MM.1S (cell line): ENCODE measurements around the gene TFAP2A.

Source experiments
- DNase-seq: peaks from one replicate; pipeline ENCODE4 v3.0.0-alpha.2; 2015
- H2AFZ ChIP-seq: fragments of 300-600 bp; sonication (generic); 2 replicates; pipeline ENCODE4 v1.6.0; 2016; ENCODE audit warnings: antibody characterized with exemption, low read length
- H3F3A ChIP-seq: fragments of 300-600 bp; sonication (generic); 2 replicates; pipeline ENCODE4 v1.6.1; 2016; ENCODE audit warnings: mild to moderate bottlenecking, antibody characterized with exemption, low read length, moderate library complexity, mixed read lengths; ENCODE audit not compliant: insufficient read depth
- H3K27ac ChIP-seq: fragments of 300-600 bp; sonication (generic); 2 replicates; pipeline ENCODE4 v1.5.1; 2016; ENCODE audit warnings: mild to moderate bottlenecking, low read length
- H3K27me3 ChIP-seq: fragments of 300-600 bp; sonication (generic); replicated peaks from 2 replicates; pipeline ENCODE4 v1.6.0; 2016; ENCODE audit warnings: low read length; ENCODE audit not compliant: insufficient read depth
- H3K36me3 ChIP-seq: fragments of 300-600 bp; sonication (generic); replicated peaks from 2 replicates; pipeline ENCODE4 v1.6.1; 2016; ENCODE audit warnings: mild to moderate bottlenecking, low read length, mixed read lengths; ENCODE audit not compliant: insufficient read depth
- H3K4me1 ChIP-seq: fragments of 300-600 bp; sonication (generic); 2 replicates; pipeline ENCODE4 v1.6.1; 2016; ENCODE audit warnings: low read length, mixed read lengths
- H3K4me2 ChIP-seq: fragments of 300-600 bp; sonication (generic); 2 replicates; pipeline ENCODE4 v1.6.0; 2016; ENCODE audit warnings: low read depth, low read length
- H3K4me3 ChIP-seq: fragments of 300-600 bp; sonication (generic); 2 replicates; pipeline ENCODE4 v1.5.1; 2016; ENCODE audit warnings: low read length, mixed read lengths
- H3K79me2 ChIP-seq: fragments of 300-600 bp; sonication (generic); 2 replicates; pipeline ENCODE4 v1.6.1; 2016; ENCODE audit warnings: mixed run types, low read length, mixed read lengths
- H3K9ac ChIP-seq: fragments of 300-600 bp; sonication (generic); 2 replicates; pipeline ENCODE4 v1.6.1; 2016; ENCODE audit warnings: low read length, mixed read lengths
- H3K9me2 ChIP-seq: fragments of 300-600 bp; sonication (generic); replicated peaks from 2 replicates; pipeline ENCODE4 v1.6.1; 2016; ENCODE audit warnings: mild to moderate bottlenecking, low read length, mixed read lengths; ENCODE audit not compliant: insufficient read depth
- H3K9me3 ChIP-seq: fragments of 300-600 bp; sonication (generic); replicated peaks from 2 replicates; pipeline ENCODE4 v1.6.1; 2016; ENCODE audit warnings: mild to moderate bottlenecking, low read length, mixed read lengths; ENCODE audit not compliant: insufficient read depth
- H4K20me1 ChIP-seq: fragments of 300-600 bp; sonication (generic); 2 replicates; pipeline ENCODE4 v1.6.1; 2016; ENCODE audit warnings: mild to moderate bottlenecking, low read length, moderate library complexity, mixed read lengths; ENCODE audit not compliant: insufficient read depth
- CTCF ChIP-seq: fragments of 300-600 bp; sonication (generic); IDR thresholded peaks from 2 replicates; pipeline ENCODE4 v1.5.1; 2016; ENCODE audit warnings: antibody characterized with exemption, low read length, mixed read lengths
- EZH2 ChIP-seq: fragments of 300-600 bp; sonication (generic); optimal IDR thresholded peaks from 2 replicates; pipeline ENCODE3; 2017; ENCODE audit warnings: low read depth, mild to moderate bottlenecking, antibody characterized with exemption, low read length, mixed read lengths
- EZH2phosphoT487 ChIP-seq: fragments of 300-600 bp; sonication (generic); IDR thresholded peaks from 2 replicates; pipeline ENCODE4 v1.6.1; 2018; ENCODE audit warnings: antibody characterized with exemption, low read length

TFAP2A gene

GRCh38 chr6:10407674-10408054 lies 7.2 kb downstream of the TFAP2A start:
- Histone ChIP-seq H3K27me3 (no peaks in the 10 kb centered on the region), H3K4me3 (no peak overlapping the region), H3K9me2 (no peaks in the 10 kb centered on the region), H2AFZ (no peak overlapping the region), H3K36me3 (no peaks in the 10 kb centered on the region), H3K79me2 (peaks cover 8% of the 10 kb centered on the region), H3K4me1 (0 out of 2 replicates have a peak, but pooled peaks cover 8% of the 10 kb centered on the region), H3K9me3 (no peaks in the 10 kb centered on the region), H3F3A (peaks cover 12% of the 10 kb centered on the region), H4K20me1 (no peaks in the 10 kb centered on the region), H3K4me2 (no peak overlapping the region), H3K9ac (no peak overlapping the region), H3K27ac (no peak overlapping the region)
- TF ChIP-seq EZH2 (no peak), CTCF (no peak), EZH2phosphoT487 (no peak)
- no peak for DNase-seq

- Histone ChIP-seq H3K9me2 (no peaks in the 10 kb centered on the region), H3K9ac (no peak overlapping the region), H3K4me3 (no peak overlapping the region), H3K79me2 (peaks cover 8% of the 10 kb centered on the region), H3K36me3 (no peaks in the 10 kb centered on the region), H4K20me1 (no peaks in the 10 kb centered on the region), H3K27me3 (no peaks in the 10 kb centered on the region), H3K4me1 (0 out of 2 replicates have a peak, but pooled peaks cover 8% of the 10 kb centered on the region), H3K9me3 (no peaks in the 10 kb centered on the region), H2AFZ (no peak overlapping the region), H3K27ac (no peak overlapping the region), H3F3A (peaks cover 12% of the 10 kb centered on the region), H3K4me2 (no peak overlapping the region)
- TF ChIP-seq EZH2 (no peak), EZH2phosphoT487 (no peak), CTCF (no peak)
- DNase-seq, result no peak
Observed at GRCh38 chr6:10407018-10407673, 7.7 kb downstream of the TFAP2A start.

- Histone ChIP-seq H3K79me2 (peaks cover 8% of the 10 kb centered on the region), H3K9ac (no peak overlapping the region), H4K20me1 (no peaks in the 10 kb centered on the region), H3K4me1 (0 out of 2 replicates have a peak, but pooled peaks cover 8% of the 10 kb centered on the region), H3K9me3 (no peaks in the 10 kb centered on the region), H3K36me3 (no peaks in the 10 kb centered on the region), H3K4me3 (no peak overlapping the region), H3F3A (peaks cover 6% of the 10 kb centered on the region), H3K4me2 (no peak overlapping the region), H3K27me3 (no peaks in the 10 kb centered on the region), H2AFZ (no peak overlapping the region), H3K9me2 (no peaks in the 10 kb centered on the region), H3K27ac (no peak overlapping the region)
- TF ChIP-seq EZH2, result no peak
- no peak for TF ChIP-seq CTCF
- no peak for TF ChIP-seq EZH2phosphoT487
- no peak for DNase-seq
Observed at GRCh38 chr6:10406556-10406955, 8.3 kb downstream of the TFAP2A start.
